ENCODE results near the gene PGBD5. TPM values are rescaled to one million over a fixed set of nuclear protein-coding genes. Genes with fewer than 3 reads are reported as not detected.

Gene PGBD5
- total and polyA plus RNA-seq, 4 donors: 0.54 to 3.0 (median 1.8) TPM

- no peak for DNase-seq
- Histone ChIP-seq H3K36me3 (ENCODE audit: control insufficient read depth in 4 of 4, insufficient read depth in 4 of 4, low read length in 4 of 4) (peaks cover 3 to 18% (median 7%) of the 10 kb centered on the region in 4 donors), H3K4me3 (no peak overlapping the region), H3K27ac (ENCODE audit: low read depth in 1 of 2, low read length in 1 of 2) (no peak overlapping the region), H3K27me3 (ENCODE audit: control insufficient read depth in 3 of 3, insufficient read depth in 3 of 3, low read length in 2 of 3) (no peaks in the 10 kb centered on the region), H3K9me3 (ENCODE audit: control insufficient read depth in 4 of 4, insufficient read depth in 3 of 4, low read length in 3 of 4) (no peaks in the 10 kb centered on the region), H3K4me1 (ENCODE audit: control insufficient read depth in 5 of 5, insufficient read depth in 5 of 5, low read length in 5 of 5) (peaks cover 0 to 5% (median 0%) of the 10 kb centered on the region in 5 donors), H3K9ac (ENCODE audit: insufficient read depth in 1 of 2, low read length in 2 of 2) (no peak overlapping the region)
- WGBS, 2 donors: 77 to 80% methylated on average over 17 of the region's 17 CpGs
- no peak for ATAC-seq (ENCODE audit: insufficient read depth, low FRiP score)
- no peak for TF ChIP-seq CTCF (IDR thresholded peaks at IDR 0.05; ENCODE audit: control extremely low read depth, extremely low read depth)
These were observed 144.6 kb downstream of the PGBD5 start for GRCh38 chr1:230281556-230281955.

- H3K27me3 ChIP-seq (ENCODE audit: control insufficient read depth in 3 of 3, insufficient read depth in 3 of 3, low read length in 2 of 3): no peaks in the 10 kb centered on the region
- no peaks in the 10 kb centered on the region for H3K9me3 ChIP-seq (ENCODE audit: control insufficient read depth in 4 of 4, insufficient read depth in 3 of 4, low read length in 3 of 4)
- ATAC-seq (ENCODE audit: insufficient read depth, low FRiP score) (no peak), DNase-seq (no peak)
- no peak overlapping the region for H3K9ac ChIP-seq (ENCODE audit: insufficient read depth in 1 of 2, low read length in 2 of 2)
- peaks cover 3 to 23% (median 10%) of the 10 kb centered on the region in 4 donors for H3K36me3 ChIP-seq (ENCODE audit: control insufficient read depth in 4 of 4, insufficient read depth in 4 of 4, low read length in 4 of 4)
- no peak overlapping the region for H3K27ac ChIP-seq (ENCODE audit: low read depth in 1 of 2, low read length in 1 of 2)
- TF ChIP-seq CTCF (IDR thresholded peaks at IDR 0.05; ENCODE audit: control extremely low read depth, extremely low read depth): no peak
- WGBS, 2 donors: 77 to 83% methylated on average over 23 of the region's 23 CpGs
- no peak overlapping the region for H3K4me3 ChIP-seq
- H3K4me1 ChIP-seq (ENCODE audit: control insufficient read depth in 5 of 5, insufficient read depth in 5 of 5, low read length in 5 of 5): peaks cover 0 to 5% (median 0%) of the 10 kb centered on the region in 5 donors
These were observed 145.2 kb downstream of the PGBD5 start for GRCh38 chr1:230280906-230281413.

GRCh38 chr1:230280054-230280795 lies 145.9 kb downstream of the PGBD5 start:
- Histone ChIP-seq H3K4me3 (no peak overlapping the region), H3K27ac (ENCODE audit: low read depth in 1 of 2, low read length in 1 of 2) (no peak overlapping the region), H3K27me3 (ENCODE audit: control insufficient read depth in 3 of 3, insufficient read depth in 3 of 3, low read length in 2 of 3) (no peaks in the 10 kb centered on the region), H3K4me1 (ENCODE audit: control insufficient read depth in 5 of 5, insufficient read depth in 5 of 5, low read length in 5 of 5) (peaks cover 0 to 5% (median 0%) of the 10 kb centered on the region in 5 donors), H3K9me3 (ENCODE audit: control insufficient read depth in 4 of 4, insufficient read depth in 3 of 4, low read length in 3 of 4) (no peaks in the 10 kb centered on the region), H3K36me3 (ENCODE audit: control insufficient read depth in 4 of 4, insufficient read depth in 4 of 4, low read length in 4 of 4) (peaks cover 3 to 23% (median 13%) of the 10 kb centered on the region in 4 donors), H3K9ac (ENCODE audit: insufficient read depth in 1 of 2, low read length in 2 of 2) (no peak overlapping the region)
- DNase-seq: no peak
- 92 to 95% methylated on average over 24 of the region's 24 CpGs for WGBS, 2 donors
- ATAC-seq (ENCODE audit: insufficient read depth, low FRiP score): no peak
- TF ChIP-seq CTCF (IDR thresholded peaks at IDR 0.05; ENCODE audit: control extremely low read depth, extremely low read depth): no peak
